Kidney epithelial cell (primary cell): ENCODE data around the gene FCN2. TPM values are rescaled to one million over a fixed set of nuclear protein-coding genes. Genes with fewer than 3 reads are reported as not detected.

ENCODE experiments used
- DNase-seq: peaks from one replicate; pipeline ENCODE4 v3.0.0-alpha.2; 2010; ENCODE audit warnings: low read depth
- H3K27me3 ChIP-seq: 2 replicates; pipeline ENCODE4 v1.6.0; 2011; ENCODE audit warnings: low read length; ENCODE audit not compliant: control insufficient read depth, insufficient read depth
- H3K36me3 ChIP-seq: 2 replicates; pipeline ENCODE4 v1.5.1; 2011; ENCODE audit warnings: low read length; ENCODE audit not compliant: control insufficient read depth, insufficient read depth
- H3K4me3 ChIP-seq: 2 replicates; pipeline ENCODE4 v1.5.1; 2011; ENCODE audit warnings: low read depth, mild to moderate bottlenecking, control low read depth, low read length
- total RNA-seq: library from RNA; depleted of rRNA; stranded (reverse); fragments of >200 nt; gene quantifications from 2 replicates; pipeline ENCODE4 v1.2.3, GENCODE V29; 2015
- TF ChIP-seq, protein P1 (sequence below): IDR thresholded peaks from 2 replicates; pipeline ENCODE4 v1.5.1; 2011; ENCODE audit warnings: mild to moderate bottlenecking, moderate library complexity, low read length, control low read depth, inconsistent platforms; ENCODE audit not compliant: insufficient read depth, poor library complexity, severe bottlenecking

The FCN2 gene
- total RNA-seq, 1 donor from 2014 or later: not detected

DNA sequence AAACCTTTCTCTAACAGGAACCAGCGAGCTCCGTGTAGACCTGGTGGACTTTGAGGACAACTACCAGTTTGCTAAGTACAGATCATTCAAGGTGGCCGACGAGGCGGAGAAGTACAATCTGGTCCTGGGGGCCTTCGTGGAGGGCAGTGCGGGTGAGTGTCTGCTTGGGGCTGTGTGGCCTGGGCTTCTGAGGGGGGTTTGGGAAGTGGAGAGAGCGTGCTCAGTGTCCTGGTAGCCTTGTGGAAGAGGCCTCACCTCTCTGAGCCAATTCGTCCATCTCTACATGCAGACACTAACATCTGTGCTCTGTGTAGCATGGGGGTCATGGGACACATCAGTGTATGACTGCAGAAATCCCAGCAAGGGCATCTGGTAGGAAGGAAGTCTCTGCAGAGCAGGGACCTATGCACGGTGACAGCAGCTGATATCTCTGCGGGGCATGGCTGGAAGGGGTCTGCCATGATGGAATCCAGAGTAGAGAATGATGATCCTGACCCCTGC lies 5.9 kb downstream of the FCN2 start:
- H3K36me3 ChIP-seq: no peaks in the 10 kb centered on the region
- H3K27me3 ChIP-seq: no peaks in the 10 kb centered on the region
- TF ChIP-seq, protein P1, sequence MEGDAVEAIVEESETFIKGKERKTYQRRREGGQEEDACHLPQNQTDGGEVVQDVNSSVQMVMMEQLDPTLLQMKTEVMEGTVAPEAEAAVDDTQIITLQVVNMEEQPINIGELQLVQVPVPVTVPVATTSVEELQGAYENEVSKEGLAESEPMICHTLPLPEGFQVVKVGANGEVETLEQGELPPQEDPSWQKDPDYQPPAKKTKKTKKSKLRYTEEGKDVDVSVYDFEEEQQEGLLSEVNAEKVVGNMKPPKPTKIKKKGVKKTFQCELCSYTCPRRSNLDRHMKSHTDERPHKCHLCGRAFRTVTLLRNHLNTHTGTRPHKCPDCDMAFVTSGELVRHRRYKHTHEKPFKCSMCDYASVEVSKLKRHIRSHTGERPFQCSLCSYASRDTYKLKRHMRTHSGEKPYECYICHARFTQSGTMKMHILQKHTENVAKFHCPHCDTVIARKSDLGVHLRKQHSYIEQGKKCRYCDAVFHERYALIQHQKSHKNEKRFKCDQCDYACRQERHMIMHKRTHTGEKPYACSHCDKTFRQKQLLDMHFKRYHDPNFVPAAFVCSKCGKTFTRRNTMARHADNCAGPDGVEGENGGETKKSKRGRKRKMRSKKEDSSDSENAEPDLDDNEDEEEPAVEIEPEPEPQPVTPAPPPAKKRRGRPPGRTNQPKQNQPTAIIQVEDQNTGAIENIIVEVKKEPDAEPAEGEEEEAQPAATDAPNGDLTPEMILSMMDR: no peak
- H3K4me3 ChIP-seq: no peak overlapping the region
- DNase-seq: no peak

DNA sequence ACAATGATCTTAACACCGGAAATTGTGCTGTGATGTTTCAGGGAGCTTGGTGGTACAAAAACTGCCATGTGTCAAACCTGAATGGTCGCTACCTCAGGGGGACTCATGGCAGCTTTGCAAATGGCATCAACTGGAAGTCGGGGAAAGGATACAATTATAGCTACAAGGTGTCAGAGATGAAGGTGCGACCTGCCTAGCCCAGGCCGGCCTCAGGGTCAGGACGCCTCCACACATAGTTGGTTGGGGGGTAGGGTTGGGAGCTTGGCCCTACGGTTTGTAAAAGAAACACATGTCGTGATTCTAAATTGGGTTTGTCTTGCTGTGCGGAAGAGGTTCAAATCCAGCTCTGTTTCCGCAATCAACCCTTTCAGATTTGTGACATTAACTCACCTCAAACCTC lies 6.6 kb downstream of the FCN2 start:
- Histone ChIP-seq H3K27me3 (no peaks in the 10 kb centered on the region), H3K36me3 (no peaks in the 10 kb centered on the region), H3K4me3 (no peak overlapping the region)
- no peak for DNase-seq
- TF ChIP-seq, protein P1: no peak

DNA sequence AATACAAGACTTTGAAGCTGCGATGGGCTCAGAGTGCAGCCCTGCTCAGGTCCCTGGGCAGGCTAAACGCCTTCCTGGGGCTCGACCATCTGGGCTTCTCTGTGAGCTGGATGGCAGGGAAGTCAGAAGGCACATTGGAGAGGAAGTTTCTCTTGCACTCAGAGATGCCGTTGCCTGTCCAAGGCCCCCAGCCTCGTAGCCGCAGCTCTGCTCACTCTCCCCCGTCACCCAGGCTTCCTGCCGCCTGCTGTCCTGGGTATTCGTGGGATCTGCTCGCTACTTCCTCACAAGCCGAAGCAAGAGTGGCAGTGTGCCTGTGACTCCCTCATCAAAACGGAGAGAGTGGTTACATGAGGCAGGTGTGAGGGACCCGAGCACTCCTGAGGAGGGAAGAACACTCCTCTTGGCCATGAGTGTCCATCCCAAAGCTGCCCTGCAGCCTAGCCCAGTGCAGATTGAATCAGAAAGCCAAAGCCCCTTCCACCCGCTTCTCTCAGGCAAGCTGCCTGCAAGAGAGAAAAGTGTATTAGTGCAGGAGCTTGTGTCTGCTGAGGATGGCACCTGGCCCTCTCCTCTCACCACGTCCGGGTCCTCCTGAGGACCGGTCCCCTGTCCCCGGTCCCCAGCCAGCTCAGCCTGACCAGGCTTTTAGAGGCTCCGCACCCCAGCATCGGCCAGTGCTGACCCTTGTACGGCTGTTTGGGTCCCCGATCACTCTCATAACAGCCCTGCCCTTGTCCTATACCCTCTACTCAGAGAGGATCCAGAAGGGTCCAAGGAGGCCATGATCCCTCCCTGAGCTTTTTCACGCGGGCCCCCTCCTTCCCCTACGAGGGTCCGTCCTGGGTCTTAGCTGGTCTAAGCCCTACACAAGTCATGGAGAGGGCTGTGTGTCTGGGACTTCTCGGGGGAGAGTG lies 7.3 kb downstream of the FCN2 start:
- TF ChIP-seq, protein P1: no peak
- no peaks in the 10 kb centered on the region for H3K27me3 ChIP-seq
- H3K36me3 ChIP-seq: no peaks in the 10 kb centered on the region
- no peak for DNase-seq
- H3K4me3 ChIP-seq: no peak overlapping the region

DNA sequence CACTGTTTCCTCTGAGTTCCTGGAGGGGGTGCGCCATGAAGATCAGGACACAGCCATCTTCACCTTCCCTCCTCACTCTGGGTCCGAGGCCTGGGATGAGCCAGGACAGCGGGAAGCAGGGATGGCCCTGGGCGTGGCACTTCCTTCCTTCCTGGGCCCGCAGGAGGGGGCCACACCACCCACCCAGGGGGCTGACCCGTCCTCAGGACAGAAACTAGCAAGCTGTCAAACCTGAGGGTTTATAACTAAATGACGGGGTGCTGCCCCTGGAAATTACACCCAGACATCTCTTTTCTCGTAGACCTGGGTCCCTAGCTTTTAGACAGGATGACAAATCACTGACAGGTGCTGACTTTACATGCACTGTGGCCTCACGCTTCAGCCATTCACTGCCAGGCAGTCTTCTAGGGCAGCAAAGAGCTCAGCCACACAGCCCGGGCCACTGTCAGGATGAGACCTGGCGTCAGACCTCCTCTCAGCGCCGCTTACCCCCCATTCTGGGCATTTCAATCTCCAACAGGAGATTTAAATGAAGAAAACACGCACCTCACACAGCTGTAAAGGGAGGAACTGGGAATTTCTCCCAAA lies 8.1 kb downstream of the FCN2 start:
- TF ChIP-seq, protein P1: no peak
- DNase-seq: no peak
- no peaks in the 10 kb centered on the region for H3K36me3 ChIP-seq
- no peaks in the 10 kb centered on the region for H3K27me3 ChIP-seq
- no peak overlapping the region for H3K4me3 ChIP-seq

DNA sequence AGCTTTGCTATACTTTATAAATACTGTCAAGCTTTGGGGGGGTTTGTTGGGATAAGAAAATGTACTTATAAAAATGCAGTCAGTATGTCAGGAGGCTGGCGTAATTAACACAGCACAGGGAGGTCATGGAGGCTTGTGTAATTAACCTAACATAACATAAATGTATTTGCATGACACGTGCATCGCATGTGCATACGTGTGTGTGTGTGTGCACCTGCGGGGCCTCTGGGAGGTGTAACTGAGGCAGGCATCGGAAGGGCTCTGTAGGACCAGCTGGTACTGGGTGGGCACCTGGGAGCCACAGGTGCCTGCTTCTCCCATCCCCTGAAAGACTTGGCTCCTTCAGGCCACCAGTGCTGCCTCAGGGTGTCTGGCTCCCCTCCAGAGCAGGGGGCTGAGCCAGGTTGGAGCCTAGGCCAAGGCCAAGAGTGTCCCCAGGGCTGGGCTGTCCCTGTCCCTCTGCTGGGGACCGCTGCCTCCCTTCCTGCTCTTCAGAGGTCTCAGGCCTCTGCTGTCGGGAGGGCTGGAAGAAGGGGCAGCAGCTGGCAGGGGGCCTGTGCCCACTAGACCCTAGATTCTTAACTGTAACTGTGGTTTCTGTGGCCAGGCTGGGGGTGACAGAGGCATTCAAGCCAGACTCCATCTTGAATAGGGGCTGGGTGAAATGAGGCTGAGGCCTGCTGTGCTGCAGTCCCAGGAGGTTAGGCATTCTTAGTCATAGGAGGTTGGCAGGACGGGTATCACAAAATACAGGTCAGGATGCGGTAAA lies 9.0 kb downstream of the FCN2 start:
- no peaks in the 10 kb centered on the region for H3K36me3 ChIP-seq

More for the DNA sequence above, 9.0 kb downstream of the FCN2 start:
- H3K4me3 ChIP-seq: no peak overlapping the region
- TF ChIP-seq, protein P1: no peak
- DNase-seq: no peak
- no peaks in the 10 kb centered on the region for H3K27me3 ChIP-seq
